Omental fat pad (tissue), 4 donors: Measurements from ENCODE around the gene GPS2. TPM values are rescaled to one million over a fixed set of nuclear protein-coding genes. Genes with fewer than 3 reads are reported as not detected.
"Not testable (repeated sequence)": the region's sequence is repeated elsewhere in the genome, so short reads cannot be mapped to it uniquely, and the experiment has no call there.

ENCODE experiments used
- ATAC-seq: fragments of 150-250 bp; one replicate; pipeline ENCODE4 v1.9.1; 2016; ENCODE audit warnings: mild to moderate bottlenecking, moderate library complexity; ENCODE audit not compliant: low FRiP score
- DNase-seq: peaks from one replicate; pipeline ENCODE4 v3.0.0-alpha.2; 2019; ENCODE audit warnings: low spot score
- total RNA-seq, 4 donors: library from RNA; depleted of rRNA; stranded (reverse); fragments of >200 nt; gene quantifications; one replicate each; pipeline ENCODE4 v1.1.0, GENCODE V29; 2016
- TF ChIP-seq, protein P1 (sequence below), 3 donors: fragments of 450-650 bp; IDR thresholded peaks; one replicate each; pipeline ENCODE4 v1.5.1; 2016 to 2017; ENCODE audit warnings: antibody characterized with exemption in 3 of 3, mild to moderate bottlenecking in 3 of 3, moderate library complexity in 2 of 3

GPS2 gene
- total RNA-seq, 4 donors from 2014 or later: 49.6 to 91.3 (median 75.9) TPM

GRCh38 chr17:7336240-7337175 is 21.3 kb upstream of the GPS2 start, which contains the start of gene ACAP1:
Gene ACAP1, plus strand, starts transcription at chr17:7336529. Its CDS starts 206 bp downstream, at chr17:7336735.
- DNase-seq: no peak
- TF ChIP-seq, protein P1, sequence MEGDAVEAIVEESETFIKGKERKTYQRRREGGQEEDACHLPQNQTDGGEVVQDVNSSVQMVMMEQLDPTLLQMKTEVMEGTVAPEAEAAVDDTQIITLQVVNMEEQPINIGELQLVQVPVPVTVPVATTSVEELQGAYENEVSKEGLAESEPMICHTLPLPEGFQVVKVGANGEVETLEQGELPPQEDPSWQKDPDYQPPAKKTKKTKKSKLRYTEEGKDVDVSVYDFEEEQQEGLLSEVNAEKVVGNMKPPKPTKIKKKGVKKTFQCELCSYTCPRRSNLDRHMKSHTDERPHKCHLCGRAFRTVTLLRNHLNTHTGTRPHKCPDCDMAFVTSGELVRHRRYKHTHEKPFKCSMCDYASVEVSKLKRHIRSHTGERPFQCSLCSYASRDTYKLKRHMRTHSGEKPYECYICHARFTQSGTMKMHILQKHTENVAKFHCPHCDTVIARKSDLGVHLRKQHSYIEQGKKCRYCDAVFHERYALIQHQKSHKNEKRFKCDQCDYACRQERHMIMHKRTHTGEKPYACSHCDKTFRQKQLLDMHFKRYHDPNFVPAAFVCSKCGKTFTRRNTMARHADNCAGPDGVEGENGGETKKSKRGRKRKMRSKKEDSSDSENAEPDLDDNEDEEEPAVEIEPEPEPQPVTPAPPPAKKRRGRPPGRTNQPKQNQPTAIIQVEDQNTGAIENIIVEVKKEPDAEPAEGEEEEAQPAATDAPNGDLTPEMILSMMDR (IDR thresholded peaks at IDR 0.05): no peak
- no peak for ATAC-seq

DNA sequence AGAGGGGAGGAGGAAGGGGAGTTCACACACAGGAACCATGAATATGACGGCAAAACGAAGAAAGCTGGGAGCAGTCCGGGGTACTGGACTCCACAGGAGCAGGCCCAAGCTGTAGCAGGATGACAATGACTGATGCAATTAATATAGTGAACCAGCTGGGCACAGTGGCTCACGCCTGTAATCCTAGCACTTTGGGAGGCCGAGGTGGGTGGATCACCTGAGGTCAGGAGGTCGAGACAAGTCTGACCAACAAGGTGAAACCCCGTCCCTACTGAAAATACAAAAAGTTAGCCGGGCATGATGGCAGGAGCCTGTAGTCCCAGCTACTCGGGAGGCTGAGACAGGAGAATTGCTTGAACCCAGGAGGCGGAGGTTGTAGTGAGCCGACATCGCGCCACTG is 20.6 kb upstream of the GPS2 start:
- not testable (repeated sequence) for DNase-seq, ATAC-seq

- DNase-seq: no peak
- no peak for ATAC-seq
- TF ChIP-seq, protein P1 (IDR thresholded peaks at IDR 0.05): no peak
Measured at GRCh38 chr17:7334938-7335538, 19.9 kb upstream of the GPS2 start.

DNA sequence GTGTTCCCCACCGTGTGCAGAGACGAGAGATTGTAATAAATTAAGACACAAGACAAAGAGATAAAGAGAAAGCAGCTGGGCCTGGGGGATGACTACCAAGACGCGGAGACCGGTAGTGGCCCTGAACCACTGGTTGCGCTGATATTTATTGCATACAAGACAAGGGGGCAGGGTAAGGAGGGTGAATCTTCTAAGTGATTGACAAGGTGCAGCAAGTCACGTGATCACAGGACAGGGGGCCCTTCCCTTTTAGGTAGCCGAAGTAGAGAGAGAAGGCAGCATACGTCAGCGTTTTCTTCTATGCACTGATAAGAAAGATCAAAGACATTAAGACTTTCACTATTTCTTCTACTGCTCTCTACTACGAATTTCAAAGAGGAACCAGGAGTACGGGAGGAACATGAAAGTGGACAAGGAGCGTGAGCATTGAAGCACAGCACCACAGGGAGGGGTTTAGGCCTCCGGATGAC is 17.5 kb upstream of the GPS2 start:
- DNase-seq: not testable (repeated sequence)

DNA sequence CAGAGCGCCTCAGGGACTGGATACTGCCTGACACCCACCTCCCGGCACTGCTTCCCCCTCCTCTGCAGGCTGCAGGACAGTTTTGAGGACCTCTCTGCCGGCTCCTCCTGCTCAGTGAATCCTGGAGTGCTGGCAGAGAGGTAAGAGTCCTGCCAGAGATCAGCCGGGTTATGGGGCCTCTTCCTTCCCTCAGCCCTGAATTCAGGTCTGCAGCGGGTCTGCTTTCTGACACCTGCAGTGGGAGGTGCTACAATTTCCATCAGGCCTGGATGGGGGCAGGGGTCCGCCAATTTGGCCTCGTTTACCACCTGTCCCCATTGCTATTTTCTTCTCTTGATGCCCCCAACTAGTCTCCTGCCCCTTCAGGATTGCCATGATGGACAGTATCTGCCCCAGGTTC is 17.0 kb upstream of the GPS2 start:
- ATAC-seq (no peak), DNase-seq (no peak)
- TF ChIP-seq, protein P1 (IDR thresholded peaks at IDR 0.05): no peak

More for the DNA sequence above, 17.5 kb upstream of the GPS2 start:
- not testable (repeated sequence) for ATAC-seq

- no peak for ATAC-seq
- DNase-seq: no peak
- TF ChIP-seq, protein P1 (IDR thresholded peaks at IDR 0.05): no peak
Measured at GRCh38 chr17:7330638-7331015, 15.5 kb upstream of the GPS2 start.

DNA sequence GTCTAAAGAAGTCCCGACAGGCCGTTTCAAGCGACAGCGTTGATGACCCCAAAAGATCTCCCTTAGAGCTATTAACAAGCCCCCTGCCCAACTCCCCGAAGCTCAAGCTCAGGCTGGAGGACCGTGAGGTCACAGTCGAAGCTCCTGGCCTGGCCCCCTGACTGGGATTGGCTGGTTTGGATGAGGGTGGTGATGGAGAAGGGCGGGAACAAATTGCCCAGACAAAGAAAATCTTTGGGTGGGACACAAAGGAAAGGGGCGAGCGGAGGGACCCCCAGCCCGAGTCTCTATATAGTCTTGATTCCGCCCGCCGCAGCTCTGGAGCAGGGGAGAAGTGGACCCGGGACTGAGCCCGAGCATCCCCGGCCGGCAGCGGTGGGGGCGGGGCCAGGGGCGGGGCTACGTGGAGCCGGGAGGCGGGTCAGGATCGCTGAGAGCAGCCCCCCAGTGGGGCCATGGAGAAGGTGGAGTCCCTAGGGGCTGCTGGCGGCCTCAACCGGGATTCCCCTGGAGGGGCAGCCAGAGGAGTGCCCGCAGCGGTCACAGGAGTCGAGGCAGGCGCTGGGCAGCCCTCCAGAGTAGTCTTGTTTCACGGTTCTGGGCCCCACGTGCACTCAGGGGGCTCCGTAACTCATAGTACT is 15.0 kb upstream of the GPS2 start:
- TF ChIP-seq, protein P1 (IDR thresholded peaks at IDR 0.05): no peak
- DNase-seq (no peak), ATAC-seq (peak; percentile 69)
